ENCODE data around the gene HEPACAM. TPM values are rescaled to one million over a fixed set of nuclear protein-coding genes. Genes with fewer than 3 reads are reported as not detected.
A peak's percentile ranks its signal among the peaks of the same experiment; 100 is the strongest.
"Not testable (repeated sequence)": the region's sequence is repeated elsewhere in the genome, so short reads cannot be mapped to it uniquely, and the experiment has no call there.

Gene HEPACAM, protein sequence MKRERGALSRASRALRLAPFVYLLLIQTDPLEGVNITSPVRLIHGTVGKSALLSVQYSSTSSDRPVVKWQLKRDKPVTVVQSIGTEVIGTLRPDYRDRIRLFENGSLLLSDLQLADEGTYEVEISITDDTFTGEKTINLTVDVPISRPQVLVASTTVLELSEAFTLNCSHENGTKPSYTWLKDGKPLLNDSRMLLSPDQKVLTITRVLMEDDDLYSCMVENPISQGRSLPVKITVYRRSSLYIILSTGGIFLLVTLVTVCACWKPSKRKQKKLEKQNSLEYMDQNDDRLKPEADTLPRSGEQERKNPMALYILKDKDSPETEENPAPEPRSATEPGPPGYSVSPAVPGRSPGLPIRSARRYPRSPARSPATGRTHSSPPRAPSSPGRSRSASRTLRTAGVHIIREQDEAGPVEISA
- total RNA-seq, result 0.37 TPM

DNA sequence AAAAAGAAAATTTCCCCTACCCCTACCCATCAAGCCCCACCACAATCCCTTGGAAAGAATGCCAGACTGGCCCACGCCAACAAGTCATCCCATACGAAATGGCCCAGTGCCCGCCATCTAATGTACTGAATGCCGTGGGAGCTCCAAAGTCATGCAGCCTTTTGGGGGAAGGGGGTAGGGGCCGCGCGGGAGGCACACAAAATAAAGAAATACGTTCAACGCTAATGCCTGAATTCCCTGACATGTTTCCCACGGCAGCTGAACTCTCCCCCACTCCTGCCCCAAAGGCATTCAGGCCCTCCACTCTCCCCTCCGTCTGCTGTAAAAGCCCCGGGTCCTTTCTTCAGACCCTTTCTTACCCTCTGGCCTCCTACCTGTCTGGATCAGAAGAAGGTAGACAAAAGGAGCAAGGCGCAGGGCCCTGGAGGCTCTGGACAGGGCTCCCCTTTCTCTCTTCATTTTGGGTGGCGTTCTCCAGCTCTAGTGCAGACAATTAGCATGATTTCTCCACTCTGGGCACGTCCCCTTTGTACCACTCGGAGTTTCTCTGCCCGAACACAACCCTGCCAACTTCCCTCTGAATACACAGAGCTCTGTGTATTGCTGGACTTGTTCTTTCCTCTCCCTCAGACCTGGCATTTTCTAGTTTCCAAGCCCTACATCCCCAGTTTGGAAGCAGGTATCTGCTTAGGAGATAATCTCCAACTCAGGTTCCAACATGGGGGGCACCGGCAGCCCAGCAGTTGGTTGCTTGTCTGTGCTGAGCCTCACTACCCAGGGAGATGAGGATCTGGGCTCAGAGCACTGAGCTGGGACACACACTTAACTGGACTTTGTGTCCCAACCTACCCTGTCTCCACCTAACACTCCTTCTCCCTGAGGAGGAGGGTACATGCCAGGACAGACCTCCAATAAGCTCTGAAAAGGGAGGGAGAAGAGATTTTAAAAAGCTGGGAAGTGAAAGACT is at the start of gene HEPACAM:
Gene HEPACAM, minus strand, starts transcription at position 500 of the 967 bp plus-strand sequence. Its CDS starts 41 bp downstream, at position 459.
- no peak for DNase-seq (ENCODE audit: low spot score)

DNA sequence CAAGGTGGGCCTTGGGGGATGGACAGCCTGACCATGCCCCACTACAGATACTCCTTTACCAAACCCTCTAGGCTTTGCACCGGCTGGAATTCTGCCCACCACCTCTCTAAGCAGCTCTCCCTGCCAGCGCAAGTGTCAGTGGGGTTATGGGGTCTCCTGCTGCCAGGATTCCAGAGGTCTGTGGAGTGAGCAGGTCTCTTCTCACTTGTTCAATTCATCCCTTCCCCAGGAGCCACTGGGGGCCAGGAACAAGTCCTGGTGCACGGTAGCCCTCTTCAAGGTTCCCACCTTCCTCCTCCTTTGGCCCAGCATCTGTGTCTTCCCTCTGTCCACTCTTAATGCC is 48.6 kb upstream of the HEPACAM start:
- no peak for DNase-seq (ENCODE audit: low spot score)

DNA sequence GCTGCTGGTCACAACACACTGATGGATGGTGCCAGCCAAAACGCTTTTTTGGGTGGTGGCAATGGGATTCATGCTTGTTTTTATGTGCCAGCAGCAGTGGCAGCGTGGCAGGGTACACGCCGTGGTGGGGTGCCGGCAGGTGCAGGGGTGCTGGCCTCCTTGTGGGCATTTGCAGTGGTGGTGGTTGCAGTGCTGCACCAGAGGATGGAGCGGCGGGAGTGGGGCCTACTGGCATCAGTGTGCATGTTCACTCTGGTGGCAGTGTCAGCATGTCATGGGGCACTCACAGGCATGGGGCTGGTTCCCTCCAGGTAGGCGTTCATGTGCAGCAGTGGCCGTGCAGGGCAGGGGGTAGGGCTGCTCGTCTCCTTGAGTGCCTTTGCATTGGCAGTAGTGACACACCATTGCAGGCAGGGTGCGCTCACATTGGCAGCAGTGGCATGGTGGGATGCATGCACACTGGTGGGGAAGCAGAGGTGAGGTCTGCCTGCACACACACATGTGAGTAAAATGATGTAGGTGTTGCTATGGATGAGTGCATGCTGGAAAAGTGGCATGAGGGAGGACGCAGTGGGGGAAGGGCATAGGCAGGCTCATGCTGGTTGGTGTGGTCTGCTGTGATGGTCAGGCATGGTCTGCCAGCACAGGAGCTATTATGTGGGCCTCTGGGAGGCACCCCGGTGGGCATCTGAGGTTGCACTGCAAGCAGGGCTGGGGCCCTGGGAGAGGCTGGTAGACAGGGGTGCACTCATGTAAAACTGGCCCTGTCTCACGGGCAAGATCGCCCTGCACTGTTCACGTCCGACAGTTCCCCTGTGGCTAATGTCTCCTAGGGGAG is 48.0 kb upstream of the HEPACAM start:
- no peak for DNase-seq (ENCODE audit: low spot score)

DNA sequence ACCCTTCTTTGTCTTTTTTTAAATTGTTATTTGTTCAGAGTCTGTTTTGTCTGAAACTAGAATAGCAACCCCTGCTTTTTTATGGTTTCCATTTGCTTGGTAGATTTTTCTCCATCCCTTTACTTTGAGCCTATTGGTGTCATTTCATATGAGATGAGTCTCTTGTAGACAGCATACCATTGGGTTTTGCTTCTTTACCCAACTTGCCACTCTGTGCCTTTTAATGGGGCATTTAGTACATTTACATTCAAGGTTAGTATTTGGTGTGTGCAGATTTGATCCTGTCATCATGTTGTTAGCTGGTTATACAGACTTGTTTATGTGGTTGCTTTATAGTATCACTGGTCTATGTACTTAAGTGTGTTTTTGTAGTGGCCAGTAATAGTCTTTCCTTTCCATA is 46.2 kb upstream of the HEPACAM start:
- DNase-seq (ENCODE audit: low spot score), result no peak

DNA sequence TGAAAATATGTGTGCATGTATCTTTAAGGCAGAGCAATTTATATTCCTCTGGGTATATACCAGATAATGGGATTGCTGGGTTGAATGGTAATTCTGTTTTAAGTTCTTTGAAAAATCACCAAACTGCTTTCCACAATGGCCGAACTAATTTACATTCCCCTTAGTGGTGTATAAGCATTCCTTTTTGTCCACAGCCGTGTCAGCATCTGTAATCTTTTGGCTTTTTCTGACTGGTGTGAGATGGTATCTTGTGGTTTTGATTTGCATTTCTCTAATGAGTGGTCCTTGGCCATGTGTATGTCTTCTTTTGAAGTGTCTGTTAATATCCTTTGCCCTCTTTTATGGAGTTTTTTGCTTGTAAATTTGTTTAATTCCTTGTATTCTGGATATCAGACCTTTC is 42.5 kb upstream of the HEPACAM start:
- no peak for DNase-seq (ENCODE audit: low spot score)

DNA sequence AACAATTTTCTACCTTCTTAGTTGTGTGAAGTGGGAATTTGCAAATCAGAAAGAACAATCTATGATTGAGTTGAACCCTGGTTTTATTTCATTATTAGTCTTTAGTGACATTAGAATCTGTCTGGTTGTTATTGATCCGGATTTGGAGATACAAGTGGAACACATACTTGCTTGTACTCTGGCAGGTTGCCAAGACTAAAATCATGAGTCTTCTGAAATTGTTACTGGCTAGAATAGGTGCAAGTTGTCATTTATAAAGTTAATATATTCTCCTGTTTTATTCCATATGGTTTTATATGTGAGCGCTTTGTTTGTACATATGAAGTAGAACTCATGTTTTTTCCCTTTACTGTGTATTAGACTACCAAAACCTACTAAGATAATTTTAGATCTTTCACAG is 41.2 kb upstream of the HEPACAM start:
- DNase-seq (ENCODE audit: low spot score), result no peak

DNA sequence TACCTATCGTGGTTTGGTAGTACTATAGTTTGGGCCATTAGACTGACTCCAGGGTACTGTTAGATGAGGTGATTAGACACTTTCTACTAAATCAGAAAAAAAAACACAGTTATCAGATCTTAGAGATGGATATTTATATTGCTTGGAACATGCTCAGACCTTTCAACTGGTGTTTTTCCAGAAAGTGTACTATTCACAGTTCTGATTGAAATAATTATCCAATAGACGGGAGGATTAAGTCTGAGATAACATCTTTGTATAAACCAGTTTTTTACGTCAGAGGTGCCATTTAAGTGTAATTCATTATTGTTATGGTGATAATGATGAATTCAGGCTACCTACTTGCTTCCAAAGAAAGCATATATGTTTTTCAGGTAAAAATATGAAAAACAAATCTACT is 40.7 kb upstream of the HEPACAM start:
- no peak for DNase-seq (ENCODE audit: low spot score)

DNA sequence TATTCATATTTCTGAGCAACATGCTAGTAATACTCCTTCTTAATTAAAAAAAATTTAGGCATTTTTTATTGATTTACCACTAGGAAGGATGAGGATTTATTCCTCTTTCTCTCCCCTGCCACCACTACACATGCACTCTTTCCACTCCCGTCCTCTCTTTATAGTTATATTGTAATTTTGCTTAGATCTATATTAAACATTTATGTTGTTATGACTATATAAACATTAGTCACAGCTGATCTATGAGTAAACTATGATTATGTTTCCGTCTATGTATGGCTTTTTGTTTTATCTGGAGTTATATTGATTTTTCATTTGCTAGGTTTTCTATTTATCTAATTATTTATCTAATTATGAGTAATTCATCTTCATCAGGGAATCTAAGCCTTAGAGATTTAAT is 36.0 kb upstream of the HEPACAM start:
- no peak for DNase-seq (ENCODE audit: low spot score)

DNA sequence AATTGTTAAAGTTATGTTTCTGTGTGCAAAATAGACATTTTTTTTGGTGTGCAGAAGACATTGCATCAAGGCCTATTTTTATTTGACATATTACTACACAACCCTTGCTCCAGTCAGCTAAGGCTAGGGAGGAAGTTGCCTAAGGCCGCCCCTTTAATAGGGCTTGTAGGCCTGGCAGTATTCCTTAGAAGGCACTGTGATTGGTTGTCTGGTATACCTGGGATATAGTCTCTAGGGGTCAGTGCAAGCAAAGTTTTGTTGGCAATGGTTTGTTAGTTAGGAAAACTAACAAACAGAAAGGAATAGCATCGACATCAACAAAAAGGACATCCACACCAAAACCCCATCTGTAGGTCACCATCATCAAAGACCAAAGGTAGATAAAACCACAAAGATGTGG is 35.1 kb upstream of the HEPACAM start:
- DNase-seq (ENCODE audit: low spot score), result no peak

DNA sequence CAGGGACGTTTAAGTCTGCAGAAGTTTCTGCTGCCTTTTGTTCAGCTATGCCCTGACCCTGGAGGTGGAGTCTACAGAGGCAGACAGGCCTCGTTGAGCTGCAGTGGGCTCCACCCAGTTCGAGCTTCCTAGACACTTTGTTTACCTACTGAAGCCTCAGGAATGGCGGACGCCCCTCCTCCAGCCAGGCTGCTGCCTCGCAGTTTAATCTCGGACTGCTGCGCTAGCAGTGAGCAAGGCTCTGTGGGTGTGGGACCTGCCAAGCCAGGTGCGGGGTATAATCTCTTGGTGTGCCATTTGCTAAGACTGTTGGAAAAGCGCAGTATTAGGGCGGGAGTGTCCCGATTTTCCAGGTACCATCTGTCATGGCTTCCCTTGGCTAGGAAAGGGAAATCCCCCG is 32.4 kb upstream of the HEPACAM start:
- DNase-seq (ENCODE audit: low spot score), result not testable (repeated sequence)

DNA sequence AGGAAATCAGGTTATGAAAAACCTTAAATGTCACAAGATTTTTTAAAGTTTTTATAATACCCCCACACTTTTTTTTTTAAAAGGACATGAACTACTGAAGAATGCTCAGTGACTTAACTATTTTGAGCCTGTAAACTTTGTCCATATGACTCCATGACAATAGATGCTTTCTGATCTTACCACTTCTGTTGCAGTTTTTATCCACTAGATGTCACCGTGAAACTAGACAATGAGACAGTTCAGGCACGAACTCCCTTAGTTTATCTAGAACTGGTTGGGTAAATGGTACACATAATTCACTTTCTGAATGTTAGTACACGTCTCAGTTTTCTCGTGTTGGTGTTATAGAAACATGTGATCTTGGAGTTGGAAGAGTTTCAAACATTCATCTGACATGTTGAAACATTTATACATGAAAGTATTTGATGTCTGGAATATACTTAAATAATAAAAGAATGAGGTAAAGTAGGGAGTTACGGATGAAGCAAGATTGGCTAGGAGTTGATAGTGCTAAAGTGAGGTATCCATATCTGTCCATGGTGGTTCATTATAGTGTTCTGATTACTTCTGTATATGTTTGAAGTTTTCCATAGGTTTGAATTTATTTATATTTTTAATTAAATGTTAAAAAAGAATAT is 26.2 kb upstream of the HEPACAM start:
- DNase-seq (ENCODE audit: low spot score), result peak; percentile 24

DNA sequence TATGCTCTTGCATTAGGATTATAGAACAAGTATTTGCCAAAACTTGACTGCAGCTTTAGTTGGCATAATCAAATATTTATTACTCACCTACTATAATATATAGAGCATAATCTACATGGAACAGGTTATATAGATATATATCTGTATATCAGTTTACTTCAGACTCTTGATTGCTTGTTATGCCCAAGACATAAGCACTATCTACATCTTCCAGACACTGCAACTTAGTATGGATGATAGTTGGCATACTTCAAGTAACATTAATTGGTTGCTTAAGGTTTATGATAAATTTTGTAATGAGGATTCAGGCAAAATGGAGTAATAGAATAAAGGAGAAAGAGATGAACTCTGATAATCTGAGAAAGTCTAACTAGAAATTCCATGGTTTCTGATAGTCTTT is 19.2 kb upstream of the HEPACAM start:
- no peak for DNase-seq (ENCODE audit: low spot score)

DNA sequence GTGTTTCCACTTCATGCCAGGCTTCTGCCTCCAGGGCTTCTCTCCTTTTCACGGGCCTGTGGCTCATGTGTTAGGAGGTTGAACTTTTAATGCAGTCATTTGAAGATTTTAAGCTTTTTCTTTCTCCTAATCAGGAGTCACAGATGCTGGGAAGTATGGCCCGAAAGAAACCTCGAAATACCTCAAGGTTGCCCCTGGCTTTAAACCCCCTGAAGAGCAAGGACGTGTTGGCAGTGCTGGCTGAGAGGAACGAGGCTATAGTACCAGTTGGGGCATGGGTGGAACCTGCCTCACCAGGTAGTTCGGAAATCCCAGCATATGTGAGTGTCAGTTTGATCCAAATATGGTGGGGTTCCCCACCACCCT is 18.7 kb upstream of the HEPACAM start:
- DNase-seq (ENCODE audit: low spot score), result no peak

DNA sequence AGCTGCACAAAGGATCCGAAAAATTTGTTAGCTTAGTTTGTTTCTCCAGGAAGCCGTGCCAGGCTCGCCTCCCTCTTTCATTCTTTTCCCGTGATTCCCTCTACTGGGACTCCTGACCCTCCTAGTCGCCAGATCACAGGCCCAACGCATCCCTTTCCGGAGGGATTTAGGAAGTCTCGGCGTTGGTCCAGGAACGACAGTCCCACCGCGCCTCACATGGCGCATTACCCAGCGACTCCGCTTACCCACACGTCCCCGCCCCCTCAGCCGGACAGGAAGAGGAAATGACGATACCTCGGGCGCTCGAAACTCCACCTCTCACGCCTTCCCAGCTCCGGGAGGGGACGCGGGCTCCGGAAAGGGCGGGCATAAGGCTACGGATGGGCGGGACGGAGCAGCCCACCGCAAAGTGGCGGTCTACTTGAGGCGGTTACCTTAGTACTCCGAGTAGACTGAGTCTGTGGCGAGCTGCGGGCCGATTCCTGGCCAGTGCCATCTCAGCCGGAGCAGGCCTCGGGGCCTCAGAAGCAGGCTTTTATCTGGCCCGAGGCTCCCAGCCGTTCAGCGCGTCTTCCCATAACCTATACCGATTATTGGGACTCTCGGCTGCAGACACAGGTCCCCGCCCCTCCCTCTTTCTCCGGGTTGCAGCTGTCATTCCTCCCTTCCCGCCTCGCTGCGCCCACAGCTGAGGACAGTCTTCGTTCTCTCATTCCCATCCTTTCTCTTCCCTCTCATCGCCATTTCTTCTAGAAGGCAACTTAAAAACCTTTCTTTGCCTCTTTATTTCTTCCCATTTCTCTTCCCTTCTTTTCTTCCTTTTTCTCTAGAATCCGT is 18.1 kb upstream of the HEPACAM start, which contains the start of gene CCDC15:
Gene CCDC15, plus strand, starts transcription at position 450 of the 837 bp plus-strand sequence. CDS start 531 bp downstream, outside the sequence.
- peak; percentile 95 for DNase-seq (ENCODE audit: low spot score)

DNA sequence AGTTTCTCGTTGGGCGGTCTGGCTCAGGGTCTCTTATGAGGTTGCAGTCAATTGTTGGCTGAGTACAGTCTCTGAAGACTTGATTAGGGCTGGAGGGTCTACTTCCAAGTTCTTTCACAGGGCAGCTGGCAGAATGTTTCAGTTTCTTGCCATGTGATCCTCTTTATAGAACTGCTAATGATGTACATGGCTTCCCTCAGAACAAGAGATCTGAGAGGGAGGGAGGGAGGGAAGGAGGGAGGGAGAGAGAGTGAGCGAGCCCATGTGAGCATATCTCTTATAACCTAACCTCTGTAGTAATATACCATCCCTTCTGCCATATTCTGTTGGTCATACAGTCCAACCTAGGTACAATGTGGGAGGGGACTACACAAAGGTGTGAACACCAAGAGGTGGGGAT is 15.5 kb upstream of the HEPACAM start:
- DNase-seq (ENCODE audit: low spot score), result no peak

DNA sequence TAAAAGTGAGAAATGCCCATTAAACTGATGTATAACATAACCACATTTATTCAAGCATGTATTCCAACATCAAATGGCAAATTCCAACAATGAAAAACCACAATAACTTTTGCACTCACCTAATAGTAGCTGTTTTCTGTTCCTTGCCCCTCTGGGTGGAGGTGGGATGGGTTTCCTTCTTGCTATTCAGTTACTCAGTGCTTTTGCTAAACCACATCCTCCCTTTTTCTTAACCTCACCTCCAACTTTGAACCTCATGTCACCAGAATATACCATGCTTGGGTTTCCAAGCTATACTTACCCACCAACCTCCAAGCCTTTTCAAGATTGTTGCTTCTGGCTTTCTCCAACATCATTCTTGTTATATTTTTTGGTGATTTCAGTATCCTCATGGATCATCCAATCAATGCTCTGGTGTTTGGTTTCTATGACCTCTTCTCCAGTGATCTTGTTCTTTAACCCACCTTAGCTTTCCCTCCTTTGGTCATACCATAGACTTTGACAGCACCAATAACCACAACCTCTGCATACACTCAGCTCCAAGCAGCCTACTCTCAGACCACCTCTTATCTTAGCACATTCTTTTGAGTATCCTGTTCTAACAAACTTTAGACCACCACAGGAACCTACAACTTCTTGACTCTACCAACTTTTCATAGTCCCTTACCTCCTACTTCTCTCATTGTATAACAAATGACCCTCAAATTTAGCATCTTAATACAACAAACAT is 14.9 kb upstream of the HEPACAM start:
- no peak for DNase-seq (ENCODE audit: low spot score)

DNA sequence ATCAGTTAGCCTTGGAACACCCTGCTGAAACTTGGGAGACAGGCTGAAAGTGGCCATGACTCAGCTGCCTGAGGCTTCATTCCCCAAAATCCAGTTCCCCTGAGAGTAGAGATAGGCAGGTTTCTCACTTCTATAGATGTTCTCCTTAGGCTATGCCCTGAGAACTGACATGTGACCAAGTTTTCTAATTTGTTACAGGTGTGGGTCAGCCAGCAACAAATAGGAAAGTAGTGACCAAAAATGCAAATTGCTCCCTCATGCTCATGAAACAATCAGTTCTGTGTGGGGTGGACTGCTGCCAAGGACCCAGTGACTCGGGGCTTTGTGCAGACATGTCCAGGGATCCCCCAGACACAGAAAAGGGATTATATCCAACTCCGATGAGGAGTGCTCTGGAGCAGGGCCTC is 10.9 kb upstream of the HEPACAM start:
- no peak for DNase-seq (ENCODE audit: low spot score)

DNA sequence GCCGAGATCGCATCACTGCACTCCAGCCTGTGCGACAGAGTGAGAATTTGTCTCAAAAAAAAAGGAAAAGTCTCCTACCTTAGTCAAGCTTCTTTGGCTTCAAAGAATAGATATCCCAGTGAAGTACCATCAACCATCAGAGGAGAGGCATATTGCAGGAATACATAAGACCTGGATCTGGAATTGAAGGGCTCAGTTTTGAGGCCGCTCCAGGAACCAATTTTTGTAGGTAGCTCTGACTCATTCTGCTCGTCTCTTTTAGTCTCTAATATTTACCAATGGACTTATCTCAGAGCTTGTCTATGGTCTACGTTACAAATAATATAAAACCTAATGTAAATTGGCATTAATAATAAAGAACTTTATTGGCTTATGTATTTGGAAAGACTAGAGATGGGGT is 10.0 kb upstream of the HEPACAM start:
- no peak for DNase-seq (ENCODE audit: low spot score)

DNA sequence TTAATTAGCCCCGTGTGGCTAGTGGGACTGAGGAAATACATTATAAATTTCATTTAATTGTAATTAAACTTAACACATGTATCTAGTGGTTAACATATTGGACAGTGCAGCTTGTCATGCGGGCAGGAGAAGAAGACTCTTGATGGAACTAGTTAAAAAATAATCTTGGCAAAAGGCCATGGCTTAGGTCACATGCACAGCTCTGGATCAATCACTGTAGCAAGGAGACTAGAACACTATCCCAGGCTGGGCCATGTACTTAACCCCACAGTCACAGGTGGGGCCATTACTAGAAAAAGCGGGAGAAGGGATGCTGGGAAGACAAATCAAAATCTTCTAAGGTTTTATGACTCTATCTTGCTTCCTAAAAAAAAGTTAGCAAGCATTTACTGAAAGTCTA is 8.7 kb upstream of the HEPACAM start:
- no peak for DNase-seq (ENCODE audit: low spot score)

DNA sequence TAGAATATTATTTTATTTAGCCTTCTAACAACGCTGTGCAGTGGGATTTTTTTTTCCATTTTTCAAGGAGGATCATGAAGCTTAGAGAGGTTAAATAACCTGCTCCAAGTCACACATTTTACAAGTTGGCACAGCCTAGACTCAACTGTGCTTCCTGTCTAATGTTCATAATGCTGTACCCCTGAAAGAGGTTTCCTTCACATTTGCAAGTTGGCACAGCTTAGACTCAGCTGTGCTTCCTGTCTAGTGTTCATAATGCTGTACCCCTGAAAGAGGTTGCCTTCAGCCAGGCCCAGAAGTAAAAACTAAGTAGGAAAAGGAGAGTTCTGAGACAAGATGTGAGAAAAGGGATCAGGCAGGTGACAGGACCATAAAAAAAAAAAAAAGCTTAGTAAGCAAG is 7.9 kb upstream of the HEPACAM start:
- DNase-seq (ENCODE audit: low spot score), result no peak
